Spinal cord (tissue), 10 donors: Measurements from ENCODE around the gene CTU1. TPM values are rescaled to one million over a fixed set of nuclear protein-coding genes. Genes with fewer than 3 reads are reported as not detected.

Experiments
- DNase-seq, 6 donors: peaks; one replicate each; pipeline versions ENCODE4 v3.0.0 to v3.0.0-alpha.2; 2013 to 2015; ENCODE audit warnings: low spot score in 6 of 6, low read depth in 4 of 6
- H3K27ac ChIP-seq: one replicate; pipeline ENCODE4 v1.5.1; 2013; ENCODE audit warnings: low read depth, low read length, control low read depth
- H3K27me3 ChIP-seq: one replicate; pipeline ENCODE4 v1.6.1; 2013; ENCODE audit warnings: low read length; ENCODE audit not compliant: control insufficient read depth, insufficient read depth
- H3K36me3 ChIP-seq: one replicate; pipeline ENCODE4 v1.6.1; 2013; ENCODE audit warnings: low read length; ENCODE audit not compliant: control insufficient read depth, insufficient read depth
- H3K4me1 ChIP-seq: one replicate; pipeline ENCODE4 v1.6.1; 2013; ENCODE audit warnings: low read length; ENCODE audit not compliant: control insufficient read depth, insufficient read depth
- H3K4me3 ChIP-seq: one replicate; pipeline ENCODE4 v1.5.1; 2013; ENCODE audit warnings: low read depth, low read length, control low read depth
- H3K9me3 ChIP-seq: one replicate; pipeline ENCODE4 v1.6.1; 2013; ENCODE audit warnings: low read length; ENCODE audit not compliant: control insufficient read depth, insufficient read depth
- WGBS: methylation state at CpG from one replicate; pipeline ENCODE4 v1.1.5; 2013; ENCODE audit warnings: missing lambda C conversion rate; ENCODE audit not compliant: insufficient coverage; 5-methylcytosine and 5-hydroxymethylcytosine counted together
- polyA plus RNA-seq, 2 donors: library from polyadenylated mRNA; unstranded; fragments of 120-200 nt; gene quantifications; one replicate each; pipeline ENCODE4 v1.2.1, GENCODE V29; 2013; ENCODE audit not compliant: insufficient read length in 2 of 2
- total RNA-seq, 2 donors: library from RNA; depleted of rRNA in 1 of 2; stranded (reverse); fragments of 120-200 nt in 1 of 2; fragments of >200 nt in 1 of 2; gene quantifications; one replicate each; pipeline versions ENCODE4 v1.2.3 to v1.2.4, GENCODE V29; 2013 to 2014
- donor health status: healthy.

The CTU1 gene
- total and polyA plus RNA-seq, 4 donors: 1.8 to 6.4 (median 5.0) TPM

DNA sequence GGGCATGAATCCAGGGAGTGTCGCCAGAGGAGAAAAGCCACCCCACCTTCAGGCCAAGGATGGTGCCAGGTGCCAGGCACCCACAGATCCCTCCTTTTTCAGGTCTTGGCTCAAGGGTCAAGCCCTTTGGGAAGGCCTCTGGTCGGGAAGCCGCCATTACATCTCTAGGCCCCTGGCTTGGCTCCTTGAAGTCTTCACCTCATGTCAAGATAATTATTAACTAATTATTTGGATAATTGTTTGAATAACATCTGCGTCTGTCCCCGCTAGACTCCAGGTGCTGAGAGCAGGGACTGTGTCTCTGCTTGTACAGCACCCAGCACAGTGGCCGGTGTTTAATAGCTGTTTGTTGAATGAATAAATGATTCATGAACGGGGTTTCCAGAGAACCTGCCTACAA, 44.5 kb downstream of the CTU1 start:
- peaks cover 8% of the 10 kb centered on the region for H3K4me1 ChIP-seq
- peaks cover 23% of the 10 kb centered on the region for H3K27me3 ChIP-seq
- DNase-seq: no peak
- H3K27ac ChIP-seq: no peak overlapping the region
- no peak overlapping the region for H3K4me3 ChIP-seq
- 81% methylated on average over 5 of the region's 7 CpGs for WGBS
- H3K36me3 ChIP-seq: no peaks in the 10 kb centered on the region
- H3K9me3 ChIP-seq: no peaks in the 10 kb centered on the region

DNA sequence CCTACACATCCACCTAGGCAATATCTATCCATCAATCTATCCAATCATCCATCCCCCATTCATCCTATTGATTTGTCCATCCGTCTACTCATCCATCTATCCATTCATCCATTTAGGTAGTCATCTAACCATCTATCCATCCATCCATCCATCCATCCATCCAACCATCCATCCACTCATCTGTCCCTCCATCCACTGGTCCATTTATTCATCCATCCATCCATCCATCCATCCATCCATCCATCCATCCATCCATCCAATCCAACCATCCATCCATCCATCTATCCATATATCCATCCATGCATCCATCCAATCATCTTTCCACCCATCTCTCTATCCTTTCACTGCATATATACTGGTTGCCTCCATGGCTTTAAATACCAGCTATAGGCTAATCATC, 47.2 kb downstream of the CTU1 start:
- Histone ChIP-seq H3K4me3 (no peak overlapping the region), H3K27ac (no peak overlapping the region), H3K9me3 (no peaks in the 10 kb centered on the region), H3K36me3 (no peaks in the 10 kb centered on the region), H3K4me1 (peaks cover 8% of the 10 kb centered on the region), H3K27me3 (peaks cover 20% of the 10 kb centered on the region)
- no peak for DNase-seq
- 0% methylated on average over 1 of the region's 1 CpG for WGBS

DNA sequence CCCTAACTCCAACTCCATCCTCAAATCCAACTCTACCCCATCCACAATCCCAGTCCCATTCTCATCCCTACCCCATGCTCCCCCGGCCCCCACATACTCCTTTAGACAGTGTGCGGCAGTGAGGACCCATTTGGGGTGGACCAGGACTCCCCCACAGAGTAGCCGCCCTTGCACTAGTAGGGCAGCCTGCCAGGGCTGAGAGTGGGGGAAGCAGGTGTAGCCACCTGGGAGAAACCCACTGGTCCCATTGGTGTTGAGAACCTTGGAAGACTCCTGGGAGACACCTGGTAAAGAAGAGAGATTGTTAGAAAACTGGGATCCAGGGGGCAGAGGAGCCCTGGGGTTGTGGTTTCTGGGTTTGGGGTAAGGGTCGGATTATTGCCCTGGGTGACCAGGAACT, 47.9 kb downstream of the CTU1 start:
- Histone ChIP-seq H3K4me1 (peaks cover 8% of the 10 kb centered on the region), H3K36me3 (no peaks in the 10 kb centered on the region), H3K9me3 (no peaks in the 10 kb centered on the region), H3K27me3 (peaks cover 16% of the 10 kb centered on the region), H3K27ac (no peak overlapping the region), H3K4me3 (no peak overlapping the region)
- 67% methylated on average over 4 of the region's 4 CpGs for WGBS
- no peak for DNase-seq

DNA sequence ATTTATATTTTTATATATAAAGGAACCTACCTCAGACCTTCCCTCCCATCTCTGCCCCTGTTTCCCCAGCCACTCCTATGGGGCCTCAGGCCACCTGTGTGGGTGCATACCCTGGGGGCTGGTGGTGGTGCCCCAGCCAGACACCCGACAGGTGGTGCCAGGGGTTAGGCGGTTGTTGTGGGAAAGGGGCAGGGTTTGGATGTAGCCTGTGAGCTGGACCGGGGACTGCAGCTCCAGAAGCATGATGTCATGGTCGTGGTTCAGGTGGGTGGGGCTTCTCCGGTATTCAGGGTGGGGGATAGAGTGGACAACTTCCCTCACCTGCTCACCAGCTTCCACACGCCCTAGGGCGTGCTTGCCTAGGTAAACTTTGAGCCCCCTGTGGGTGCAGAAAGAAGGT, 48.5 kb downstream of the CTU1 start:
- peaks cover 9% of the 10 kb centered on the region for H3K27me3 ChIP-seq
- DNase-seq: no peak
- H3K36me3 ChIP-seq: no peaks in the 10 kb centered on the region
- H3K9me3 ChIP-seq: no peaks in the 10 kb centered on the region
- no peak overlapping the region for H3K4me3 ChIP-seq
- peaks cover 3% of the 10 kb centered on the region for H3K4me1 ChIP-seq
- 95% methylated on average over 3 of the region's 7 CpGs for WGBS
- H3K27ac ChIP-seq: no peak overlapping the region

DNA sequence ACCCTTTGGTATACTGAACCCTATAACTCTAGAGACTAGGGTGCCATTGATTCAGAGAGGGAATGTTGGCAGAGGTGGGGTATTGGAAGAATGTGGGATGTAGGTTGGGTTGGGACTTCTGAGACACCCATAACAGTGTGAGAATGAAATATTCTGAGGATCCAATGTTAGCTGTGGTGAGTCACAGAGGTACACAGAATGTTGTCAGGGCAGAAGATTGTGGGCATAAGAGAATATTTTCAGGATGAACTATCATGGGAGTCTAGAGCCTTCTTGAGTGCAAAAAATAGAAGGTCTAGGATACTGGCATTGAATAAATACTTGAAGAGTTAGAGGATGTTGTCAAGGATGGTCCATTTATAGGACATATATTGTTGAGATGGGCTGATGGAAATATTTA, 52.3 kb downstream of the CTU1 start:
- no peak overlapping the region for H3K27ac ChIP-seq
- no peaks in the 10 kb centered on the region for H3K36me3 ChIP-seq
- no peaks in the 10 kb centered on the region for H3K4me1 ChIP-seq
- no peak overlapping the region for H3K4me3 ChIP-seq
- H3K27me3 ChIP-seq: peaks cover 4% of the 10 kb centered on the region
- DNase-seq: no peak
- no peaks in the 10 kb centered on the region for H3K9me3 ChIP-seq

Other genes starting within 250 kb of the CTU1 start
- gene KLK2, start 235.0 kb downstream of the CTU1 start, total RNA-seq: under 1 TPM; 0.06 to 0.10 TPM
- gene KLK2, start 235.0 kb downstream of the CTU1 start, polyA plus RNA-seq: under 1 TPM in 1 of 2 donors, not detected in 1; 0.38 TPM
- under 1 TPM in 1 of 2 donors, not detected in 1; 0.59 TPM for gene KLK4, start 197.0 kb downstream of the CTU1 start, total RNA-seq
- gene KLK4, start 197.0 kb downstream of the CTU1 start, polyA plus RNA-seq: 1 to 10 TPM; 1.6 to 1.9 TPM
- gene KLK5, start 155.4 kb downstream of the CTU1 start, total RNA-seq: under 1 TPM; 0.44 to 0.79 TPM
- 1 to 10 TPM in 1 of 2 donors, under 1 TPM in 1; 0.93 to 2.5 TPM for gene KLK5, start 155.4 kb downstream of the CTU1 start, polyA plus RNA-seq
- 1 to 10 TPM; 5.7 to 9.6 TPM for gene KLK6, start 138.8 kb downstream of the CTU1 start, total RNA-seq
- 10 to 100 TPM; 15.4 to 16.5 TPM for gene KLK6, start 138.8 kb downstream of the CTU1 start, polyA plus RNA-seq
- under 1 TPM; 0.50 to 0.72 TPM for gene KLK7, start 124.5 kb downstream of the CTU1 start, total RNA-seq
- gene KLK7, start 124.5 kb downstream of the CTU1 start, polyA plus RNA-seq: under 1 TPM; 0.16 to 0.38 TPM
- gene KLK8, start 106.8 kb downstream of the CTU1 start, total RNA-seq: 1 to 10 TPM in 1 of 2 donors, not detected in 1; 1.4 TPM
- gene KLK8, start 106.8 kb downstream of the CTU1 start, polyA plus RNA-seq: under 1 TPM in 1 of 2 donors, not detected in 1; 0.71 TPM
- 1 to 10 TPM in 1 of 2 donors, under 1 TPM in 1; 0.72 to 1.6 TPM for gene KLK10, start 88.7 kb downstream of the CTU1 start, total RNA-seq
- 1 to 10 TPM; 7.3 TPM for gene KLK10, start 88.7 kb downstream of the CTU1 start, polyA plus RNA-seq
- gene KLK11, start 81.8 kb downstream of the CTU1 start, total RNA-seq: not detected
- gene KLK11, start 81.8 kb downstream of the CTU1 start, polyA plus RNA-seq: not detected
- not detected for gene KLK12, start 73.4 kb downstream of the CTU1 start, total RNA-seq
- gene KLK12, start 73.4 kb downstream of the CTU1 start, polyA plus RNA-seq: not detected
- gene KLK13, start 43.3 kb downstream of the CTU1 start, total RNA-seq: under 1 TPM in 1 of 2 donors, not detected in 1; 0.50 TPM
- gene KLK13, start 43.3 kb downstream of the CTU1 start, polyA plus RNA-seq: 1 to 10 TPM in 1 of 2 donors, under 1 TPM in 1; 0.65 to 1.2 TPM
- gene KLK14, start 25.5 kb downstream of the CTU1 start, total RNA-seq: under 1 TPM in 1 of 2 donors, not detected in 1; 0.11 TPM
- 1 to 10 TPM; 1.4 to 1.9 TPM for gene KLK14, start 25.5 kb downstream of the CTU1 start, polyA plus RNA-seq
- gene SIGLEC9, start 16.5 kb upstream of the CTU1 start, total RNA-seq: 1 to 10 TPM; 1.2 to 2.0 TPM
- gene SIGLEC9, start 16.5 kb upstream of the CTU1 start, polyA plus RNA-seq: 1 to 10 TPM; 1.4 to 2.2 TPM
- gene SIGLEC7, start 33.9 kb upstream of the CTU1 start, total RNA-seq: 1 to 10 TPM in 1 of 2 donors, under 1 TPM in 1; 0.94 to 2.0 TPM
- 1 to 10 TPM in 1 of 2 donors, under 1 TPM in 1; 0.60 to 1.5 TPM for gene SIGLEC7, start 33.9 kb upstream of the CTU1 start, polyA plus RNA-seq
- gene CD33, start 116.7 kb upstream of the CTU1 start, total RNA-seq: 1 to 10 TPM; 3.0 to 3.9 TPM
- 1 to 10 TPM; 2.9 TPM for gene CD33, start 116.7 kb upstream of the CTU1 start, polyA plus RNA-seq
- gene SIGLECL1, start 142.7 kb upstream of the CTU1 start, total RNA-seq: not detected
- not detected for gene SIGLECL1, start 142.7 kb upstream of the CTU1 start, polyA plus RNA-seq
- gene IGLON5, start 203.2 kb upstream of the CTU1 start, total RNA-seq: 10 to 100 TPM; 12.1 to 15.3 TPM
- 100 to 1,000 TPM; 154 to 160 TPM for gene IGLON5, start 203.2 kb upstream of the CTU1 start, polyA plus RNA-seq
- gene VSIG10L, start 233.7 kb upstream of the CTU1 start, total RNA-seq: 1 to 10 TPM; 2.6 to 6.7 TPM
- 10 to 100 TPM in 1 of 2 donors, 1 to 10 TPM in 1; 10.0 to 12.7 TPM for gene VSIG10L, start 233.7 kb upstream of the CTU1 start, polyA plus RNA-seq